HL-60/S4 treated with retinoic acid at 250 ng/mL for 4 days and 3 days (cell line): ENCODE data around the gene FBXW4.

ENCODE experiments used
- in situ Hi-C: fragments of 300-500 bp; cut with MboI; formaldehyde crosslinking; loops from 2 replicates; pipeline ENCODE4 v1.7.0; 2022; ENCODE audit warnings: low sequenced_read_pairs

Gene FBXW4

DNA sequence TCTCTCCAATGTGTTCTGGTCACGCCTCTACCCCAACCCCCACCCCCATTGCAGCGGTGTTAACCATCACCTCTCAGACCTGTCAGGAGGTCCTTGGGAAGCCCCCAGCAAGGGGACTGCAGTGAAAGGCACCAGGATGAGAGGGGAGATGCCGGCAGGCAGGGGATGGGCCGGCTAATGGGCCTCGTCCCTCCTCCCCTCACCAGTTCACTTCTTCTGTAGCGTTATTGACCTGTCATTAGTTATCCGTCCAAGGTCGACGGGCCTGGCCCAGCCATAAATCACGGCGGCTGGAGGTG is 125.7 kb downstream of the FBXW4 start:
- in situ Hi-C loops = no loop called here

DNA sequence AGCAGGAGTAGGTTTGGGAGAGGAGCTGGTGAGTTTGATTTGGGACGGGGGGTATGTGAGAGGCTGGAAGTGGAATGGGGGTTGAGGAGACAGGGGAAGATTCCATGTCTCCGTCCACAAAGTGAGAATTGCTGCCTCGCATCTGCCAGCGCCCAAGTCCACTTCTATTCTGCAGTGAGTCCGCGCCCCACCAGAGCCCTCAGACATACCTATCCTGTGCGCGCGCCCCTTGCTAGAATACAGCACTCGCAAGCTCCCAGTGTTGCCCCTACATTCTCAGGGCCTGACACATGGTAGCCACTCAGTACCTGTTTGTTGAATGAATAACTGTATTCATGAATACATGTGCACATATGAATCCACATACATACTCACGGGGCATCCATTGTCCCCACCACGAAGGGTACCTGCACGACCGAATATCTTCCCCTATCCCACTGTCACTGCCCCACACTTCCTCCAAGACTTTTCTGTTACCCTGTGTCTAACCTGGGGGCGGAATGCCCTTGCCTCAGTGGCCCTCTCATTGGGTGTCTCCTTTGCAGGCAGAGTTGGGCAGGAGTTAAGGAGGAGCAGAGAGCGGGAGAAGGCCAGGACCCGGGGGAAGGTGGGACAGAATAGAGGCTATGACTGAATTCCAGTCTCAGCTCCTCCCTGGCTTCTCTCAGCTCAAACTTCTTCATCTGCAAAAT is 126.8 kb downstream of the FBXW4 start:
- in situ Hi-C loops = no loop called here

DNA sequence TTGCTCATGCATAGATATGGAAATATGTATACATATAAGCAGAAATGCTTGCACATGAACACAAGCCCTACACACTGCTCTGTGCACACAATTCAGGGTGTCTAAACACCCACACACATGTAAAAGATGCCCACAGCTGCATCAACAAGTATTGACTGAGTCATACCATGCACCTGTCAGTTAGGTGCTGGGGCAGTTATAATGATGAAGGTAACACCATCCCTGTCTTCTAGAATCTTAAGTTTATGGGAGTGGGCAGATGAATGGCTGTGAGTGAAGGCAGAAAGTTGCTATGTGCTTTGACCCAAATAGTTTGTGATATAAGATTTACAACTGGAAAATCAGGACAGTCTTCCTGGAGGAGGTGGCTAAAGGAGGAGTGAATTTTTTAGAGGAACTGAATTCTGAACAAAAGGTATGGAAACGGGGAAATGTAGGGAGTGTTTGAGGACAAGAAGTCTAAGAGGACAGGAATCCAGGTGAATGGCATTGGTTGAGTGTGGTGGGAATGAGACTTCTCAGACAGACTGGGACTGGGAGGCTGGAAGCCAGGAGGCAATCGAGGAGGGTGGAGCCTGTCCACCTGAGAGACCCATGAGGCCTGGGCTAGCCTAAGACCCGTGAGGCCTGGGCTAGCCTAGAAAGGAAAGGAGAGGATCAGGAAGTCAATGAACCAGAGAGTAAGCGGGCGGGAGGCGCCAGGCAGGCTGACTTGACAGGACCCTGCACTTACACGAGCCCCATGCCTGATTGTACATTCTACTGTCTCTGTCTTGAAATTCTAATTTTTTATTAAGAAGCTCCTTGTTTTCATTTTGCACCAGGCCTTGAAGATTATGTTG is 127.6 kb downstream of the FBXW4 start:
- in situ Hi-C loops = no loop called here

DNA sequence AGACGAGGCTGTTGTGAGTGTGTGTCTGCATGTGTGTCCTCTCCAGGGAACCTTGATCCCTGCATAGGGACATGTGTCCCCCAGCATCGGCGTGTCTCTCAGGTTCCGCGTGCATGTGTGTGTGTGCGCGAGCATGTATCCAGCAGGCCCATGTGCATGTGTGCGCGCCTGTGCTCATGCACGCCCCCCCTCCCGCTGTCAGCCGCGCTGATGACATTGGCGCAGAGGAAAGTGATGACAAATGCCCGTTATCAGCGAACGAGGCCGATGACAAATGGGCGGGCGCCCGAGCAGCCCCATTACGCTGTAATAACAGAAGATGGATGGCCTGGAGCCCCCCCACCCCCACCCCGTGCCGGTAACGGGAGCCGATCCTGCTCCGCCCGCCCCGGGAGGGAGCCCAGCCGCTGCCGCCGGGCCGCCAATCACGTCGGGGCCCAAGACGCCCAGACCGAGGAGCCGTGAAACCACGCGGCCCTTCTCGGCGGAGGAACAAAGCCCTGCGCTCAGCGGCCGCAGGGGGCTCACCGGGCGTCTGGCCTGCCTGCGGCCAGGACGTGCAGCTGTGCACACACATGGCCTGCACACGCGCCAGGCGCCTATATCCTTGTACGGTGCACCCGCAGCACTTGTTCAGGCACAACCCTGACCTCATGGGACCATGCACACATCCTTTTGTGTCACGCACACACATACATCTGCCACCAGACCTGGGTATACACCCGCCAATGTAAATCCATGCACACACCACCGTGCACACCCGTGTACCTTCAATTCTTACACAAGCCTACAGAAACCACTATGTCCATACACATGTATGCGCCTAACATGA is 128.4 kb downstream of the FBXW4 start:
- in situ Hi-C loops = no loop called here

DNA sequence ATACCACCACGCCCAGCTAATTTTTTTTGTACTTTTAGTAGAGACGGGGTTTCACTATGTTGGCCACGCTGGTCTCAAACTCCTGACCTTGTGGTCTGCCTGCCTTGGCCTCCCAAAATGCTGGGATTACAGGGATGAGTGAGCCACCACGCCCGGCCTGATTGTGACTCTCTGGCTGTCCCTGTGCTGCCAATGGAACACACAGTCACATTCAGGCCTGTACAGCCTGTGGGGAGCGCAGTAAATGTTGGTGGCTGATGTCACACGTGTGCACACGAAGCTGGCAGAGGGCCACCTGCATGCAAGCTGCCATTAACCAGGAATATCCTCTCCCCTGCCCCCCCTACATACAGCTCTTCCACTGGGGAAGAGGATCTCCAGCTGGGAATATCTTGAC is 129.0 kb downstream of the FBXW4 start:
- in situ Hi-C loops = no loop called here

DNA sequence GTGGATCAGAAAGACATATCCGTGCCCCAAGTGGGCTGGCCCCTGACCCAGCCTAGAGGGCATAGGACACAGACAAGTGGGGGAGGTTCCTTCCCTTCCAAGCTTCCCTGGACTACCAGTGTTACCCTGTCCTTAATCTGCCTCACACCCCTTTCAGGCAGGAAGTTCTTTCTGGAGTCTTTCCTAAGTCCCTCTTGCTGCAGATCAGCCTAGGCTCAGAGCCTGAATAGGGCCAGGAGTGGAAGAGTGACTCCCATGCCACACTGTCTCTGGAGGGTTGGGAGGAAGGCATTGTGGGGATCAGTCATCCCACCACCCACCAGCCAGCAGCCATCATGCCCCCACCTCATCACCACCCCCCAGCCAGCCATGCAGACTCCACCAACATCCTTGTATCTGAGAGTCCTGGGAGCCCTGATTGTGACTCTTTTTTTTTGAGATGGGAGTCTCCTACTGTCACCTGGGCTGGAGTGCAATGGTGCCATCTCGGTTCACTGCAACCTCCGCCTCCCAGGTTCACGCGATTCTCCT is 129.5 kb downstream of the FBXW4 start:
- in situ Hi-C loops = no loop called here

DNA sequence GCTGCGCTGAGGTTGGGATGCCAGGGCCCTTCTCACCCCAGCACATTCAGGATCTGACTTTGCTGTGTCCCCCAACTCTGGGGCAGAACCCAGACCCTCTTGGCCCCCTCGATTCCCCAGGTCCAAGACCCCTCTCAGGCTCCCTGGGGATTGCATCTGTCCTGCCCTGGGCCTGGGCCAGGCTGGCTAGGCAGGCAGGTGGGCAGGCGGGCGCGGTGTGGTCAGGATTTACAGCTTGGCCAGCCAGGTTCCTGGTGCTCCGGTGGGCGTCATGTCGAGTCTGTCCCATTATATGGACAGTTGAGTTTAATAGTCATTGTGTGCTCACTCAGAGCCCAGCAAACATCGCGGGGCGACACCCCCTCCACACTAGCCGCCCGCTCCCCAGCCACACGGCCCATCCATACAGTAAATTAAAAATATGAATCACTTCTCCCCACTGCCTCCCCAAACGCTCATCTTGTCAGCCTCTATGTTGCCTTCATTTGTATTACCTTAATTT is 130.4 kb downstream of the FBXW4 start:
- in situ Hi-C loops = no loop called here

DNA sequence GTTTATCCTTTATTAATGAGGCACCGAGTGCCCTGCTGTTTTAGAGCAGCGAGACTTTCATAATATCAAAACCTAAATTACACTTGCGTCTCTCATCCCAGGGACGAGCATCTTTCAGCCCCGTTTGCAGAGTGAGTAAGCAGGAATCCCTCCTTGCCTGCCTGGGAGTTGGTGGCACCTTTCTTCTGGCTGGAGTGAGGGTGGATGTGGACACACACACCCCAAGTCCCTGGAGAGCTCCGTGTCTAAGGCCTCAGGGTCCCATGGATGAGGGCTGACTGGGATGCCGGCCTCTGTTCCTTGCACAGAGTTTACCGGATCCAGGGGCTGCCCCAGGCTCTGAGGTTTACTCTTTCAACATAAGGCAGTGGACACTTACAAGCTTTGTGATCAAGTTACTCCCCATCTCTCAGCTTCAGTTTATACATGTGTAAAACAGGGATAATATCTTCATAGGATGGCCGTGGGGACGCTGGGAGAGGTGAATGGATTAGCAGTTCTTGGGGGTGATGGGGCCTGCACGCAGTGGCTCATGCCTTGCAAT is 131.4 kb downstream of the FBXW4 start:
- in situ Hi-C loops = no loop called here

DNA sequence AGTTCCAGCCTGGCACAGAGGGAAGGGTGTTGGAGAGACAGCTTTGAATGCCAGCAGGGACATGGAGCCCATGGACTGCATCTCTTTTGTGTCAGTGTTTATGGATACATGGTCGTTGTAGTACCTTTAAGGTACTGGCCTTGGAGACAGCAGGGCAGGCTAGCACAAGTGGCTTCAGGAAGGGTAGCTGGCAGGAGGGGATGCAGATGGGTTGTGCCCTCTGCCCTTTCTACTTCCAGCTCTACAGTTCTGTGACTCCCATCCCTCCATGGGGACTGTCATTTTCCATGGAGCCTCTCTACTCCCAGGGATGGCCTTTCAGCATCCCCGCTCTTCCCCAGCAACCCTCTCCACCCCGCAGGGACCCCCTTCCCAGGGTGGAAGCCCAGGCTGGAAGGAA is 132.0 kb downstream of the FBXW4 start:
- in situ Hi-C loops = no loop called here

DNA sequence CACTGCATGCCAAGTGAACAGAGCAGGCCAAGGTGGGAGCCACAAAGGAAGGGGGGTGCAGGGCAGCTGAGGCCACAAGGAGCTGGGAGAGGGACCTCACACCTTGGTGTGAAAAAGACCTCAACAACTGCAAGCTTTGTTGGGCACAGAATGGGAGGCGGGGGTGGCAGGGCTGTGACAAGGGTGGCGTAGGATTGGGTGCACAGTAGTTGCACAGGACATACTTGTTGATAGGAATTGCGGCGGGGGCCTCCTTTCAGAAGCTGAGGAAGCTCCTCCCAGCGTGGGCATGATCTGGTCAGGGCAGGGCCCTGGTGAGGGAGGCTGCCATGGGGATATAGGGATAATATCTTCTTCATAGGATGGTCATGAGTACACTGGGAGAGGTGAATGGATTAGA is 132.7 kb downstream of the FBXW4 start:
- in situ Hi-C loops = no loop called here

DNA sequence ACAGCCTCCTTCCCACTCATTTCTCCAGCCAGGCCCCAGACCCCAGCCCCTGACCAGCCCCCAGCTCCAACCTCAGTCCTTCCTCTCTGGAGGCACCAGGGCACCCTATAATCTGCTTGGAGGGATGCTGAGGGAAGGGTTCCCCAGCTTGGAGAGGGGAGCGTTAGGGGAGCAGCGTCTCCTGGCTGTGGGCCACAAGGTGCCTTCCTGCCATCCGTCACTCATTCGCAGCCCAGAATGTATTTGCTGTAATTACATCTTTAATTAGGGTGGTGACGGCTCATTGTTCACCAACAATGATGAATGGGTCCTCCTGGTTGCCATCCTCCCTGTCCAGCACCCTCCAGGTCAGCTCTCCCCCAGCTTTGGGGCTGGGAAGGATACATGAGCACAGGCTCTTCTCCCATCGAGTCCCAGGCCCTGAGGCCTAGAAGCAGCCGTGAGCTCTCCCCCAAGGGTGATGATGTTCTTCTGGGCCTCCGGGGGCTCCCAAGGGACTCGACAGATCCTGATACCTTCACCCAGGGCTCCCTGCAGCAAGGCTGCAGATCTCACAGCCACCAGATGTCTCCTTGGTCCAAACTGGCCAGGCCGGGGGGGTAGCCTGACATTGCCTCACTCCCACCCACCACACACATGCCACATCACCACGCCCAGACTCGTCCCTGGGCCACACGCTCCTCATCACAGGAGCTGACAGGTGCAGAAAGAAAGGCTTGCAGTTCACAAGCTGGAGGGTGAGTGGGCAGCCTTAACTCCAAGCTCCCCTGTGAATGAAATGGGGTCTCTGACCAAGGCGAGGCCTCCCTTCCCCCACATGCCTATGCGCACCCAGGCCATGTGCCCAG is 133.7 kb downstream of the FBXW4 start:
- in situ Hi-C loops = no loop called here
